ENCODE results near the gene DDAH1. TPM values are rescaled to one million over a fixed set of nuclear protein-coding genes. Genes with fewer than 3 reads are reported as not detected.
A peak's percentile ranks its signal among the peaks of the same experiment; 100 is the strongest.

The DDAH1 gene
- total RNA-seq, 1 donor, result 89.0 TPM

- peak; percentile 91 for DNase-seq (ENCODE audit: insufficient read length, low spot score, missing footprints)
- H3K27me3 ChIP-seq (ENCODE audit: insufficient read depth, low read length), result no peaks in the 10 kb centered on the region
- no peaks in the 10 kb centered on the region for H4K20me1 ChIP-seq (ENCODE audit: insufficient read depth, low read length)
- peaks cover 86% of the 10 kb centered on the region for H3K4me1 ChIP-seq (ENCODE audit: insufficient read depth, low read length)
- peaks cover 17% of the 10 kb centered on the region for H3K36me3 ChIP-seq (ENCODE audit: insufficient read depth, low read length)
- no peak overlapping the region for H3K4me3 ChIP-seq (ENCODE audit: insufficient read depth, low read length)
- H3K27ac ChIP-seq (ENCODE audit: low read depth, low read length), result peak overlapping the region; percentile 99
- no peak overlapping the region for H2AFZ ChIP-seq (ENCODE audit: low read length)
- TF ChIP-seq, protein P1, sequence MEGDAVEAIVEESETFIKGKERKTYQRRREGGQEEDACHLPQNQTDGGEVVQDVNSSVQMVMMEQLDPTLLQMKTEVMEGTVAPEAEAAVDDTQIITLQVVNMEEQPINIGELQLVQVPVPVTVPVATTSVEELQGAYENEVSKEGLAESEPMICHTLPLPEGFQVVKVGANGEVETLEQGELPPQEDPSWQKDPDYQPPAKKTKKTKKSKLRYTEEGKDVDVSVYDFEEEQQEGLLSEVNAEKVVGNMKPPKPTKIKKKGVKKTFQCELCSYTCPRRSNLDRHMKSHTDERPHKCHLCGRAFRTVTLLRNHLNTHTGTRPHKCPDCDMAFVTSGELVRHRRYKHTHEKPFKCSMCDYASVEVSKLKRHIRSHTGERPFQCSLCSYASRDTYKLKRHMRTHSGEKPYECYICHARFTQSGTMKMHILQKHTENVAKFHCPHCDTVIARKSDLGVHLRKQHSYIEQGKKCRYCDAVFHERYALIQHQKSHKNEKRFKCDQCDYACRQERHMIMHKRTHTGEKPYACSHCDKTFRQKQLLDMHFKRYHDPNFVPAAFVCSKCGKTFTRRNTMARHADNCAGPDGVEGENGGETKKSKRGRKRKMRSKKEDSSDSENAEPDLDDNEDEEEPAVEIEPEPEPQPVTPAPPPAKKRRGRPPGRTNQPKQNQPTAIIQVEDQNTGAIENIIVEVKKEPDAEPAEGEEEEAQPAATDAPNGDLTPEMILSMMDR (IDR thresholded peaks at IDR 0.05; ENCODE audit: extremely low read depth, low read depth, low read length), result no peak
- H3K79me2 ChIP-seq (ENCODE audit: insufficient read depth, low read length), result peaks cover 60% of the 10 kb centered on the region
- H3K9me3 ChIP-seq (ENCODE audit: low read depth, low read length), result no peaks in the 10 kb centered on the region
- peak overlapping the region; percentile 31 for H3K4me2 ChIP-seq (ENCODE audit: insufficient read depth, low read length)
Observed at GRCh38 chr1:85328713-85329397, 136.1 kb downstream of the DDAH1 start.

GRCh38 chr1:85327759-85328158 lies 137.2 kb downstream of the DDAH1 start:
- H2AFZ ChIP-seq (ENCODE audit: low read length), result no peak overlapping the region
- H3K9me3 ChIP-seq (ENCODE audit: low read depth, low read length), result no peaks in the 10 kb centered on the region
- H3K79me2 ChIP-seq (ENCODE audit: insufficient read depth, low read length), result peaks cover 51% of the 10 kb centered on the region
- TF ChIP-seq, protein P1 (IDR thresholded peaks at IDR 0.05; ENCODE audit: extremely low read depth, low read depth, low read length), result no peak
- H3K4me3 ChIP-seq (ENCODE audit: insufficient read depth, low read length), result no peak overlapping the region
- peaks cover 25% of the 10 kb centered on the region for H3K36me3 ChIP-seq (ENCODE audit: insufficient read depth, low read length)
- no peak overlapping the region for H3K4me2 ChIP-seq (ENCODE audit: insufficient read depth, low read length)
- H3K27me3 ChIP-seq (ENCODE audit: insufficient read depth, low read length), result no peaks in the 10 kb centered on the region
- H3K27ac ChIP-seq (ENCODE audit: low read depth, low read length), result peak overlapping the region; percentile 99
- H3K4me1 ChIP-seq (ENCODE audit: insufficient read depth, low read length), result peaks cover 90% of the 10 kb centered on the region
- no peak for DNase-seq (ENCODE audit: insufficient read length, low spot score, missing footprints)
- H4K20me1 ChIP-seq (ENCODE audit: insufficient read depth, low read length), result no peaks in the 10 kb centered on the region

DNA sequence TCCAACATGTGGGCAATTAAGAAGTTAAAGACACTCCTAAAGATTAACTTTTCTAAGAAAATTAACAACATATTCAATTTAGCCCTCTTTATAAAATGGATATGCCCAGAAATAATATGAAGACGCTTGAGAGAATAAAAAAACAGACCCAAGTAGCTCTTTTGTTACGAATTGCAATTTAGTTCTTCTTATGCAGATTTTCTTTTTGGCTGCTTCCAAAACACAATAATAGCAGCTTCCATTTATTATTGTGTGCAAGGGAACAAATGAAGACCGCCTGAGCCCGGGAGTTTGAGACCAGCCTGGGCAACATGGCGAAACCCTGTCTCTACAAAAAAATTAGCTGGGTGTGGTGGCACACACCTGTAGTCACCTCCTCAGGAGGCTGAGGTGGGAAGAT lies 138.1 kb downstream of the DDAH1 start:
- TF ChIP-seq, protein P1 (IDR thresholded peaks at IDR 0.05; ENCODE audit: extremely low read depth, low read depth, low read length), result no peak
- no peak for DNase-seq (ENCODE audit: insufficient read length, low spot score, missing footprints)
- Histone ChIP-seq H3K79me2 (ENCODE audit: insufficient read depth, low read length) (peaks cover 42% of the 10 kb centered on the region), H2AFZ (ENCODE audit: low read length) (no peak overlapping the region), H3K4me3 (ENCODE audit: insufficient read depth, low read length) (no peak overlapping the region), H3K4me1 (ENCODE audit: insufficient read depth, low read length) (peaks cover 89% of the 10 kb centered on the region), H3K9me3 (ENCODE audit: low read depth, low read length) (no peaks in the 10 kb centered on the region), H3K27me3 (ENCODE audit: insufficient read depth, low read length) (no peaks in the 10 kb centered on the region), H3K36me3 (ENCODE audit: insufficient read depth, low read length) (peaks cover 32% of the 10 kb centered on the region), H3K4me2 (ENCODE audit: insufficient read depth, low read length) (no peak overlapping the region), H3K27ac (ENCODE audit: low read depth, low read length) (peak overlapping the region; percentile 99), H4K20me1 (ENCODE audit: insufficient read depth, low read length) (no peaks in the 10 kb centered on the region)

- DNase-seq (ENCODE audit: insufficient read length, low spot score, missing footprints), result no peak
- H3K4me2 ChIP-seq (ENCODE audit: insufficient read depth, low read length), result no peak overlapping the region
- H2AFZ ChIP-seq (ENCODE audit: low read length), result no peak overlapping the region
- H4K20me1 ChIP-seq (ENCODE audit: insufficient read depth, low read length), result no peaks in the 10 kb centered on the region
- TF ChIP-seq, protein P1 (IDR thresholded peaks at IDR 0.05; ENCODE audit: extremely low read depth, low read depth, low read length), result no peak
- H3K4me3 ChIP-seq (ENCODE audit: insufficient read depth, low read length), result no peak overlapping the region
- H3K27ac ChIP-seq (ENCODE audit: low read depth, low read length), result peak overlapping the region; percentile 53
- no peaks in the 10 kb centered on the region for H3K27me3 ChIP-seq (ENCODE audit: insufficient read depth, low read length)
- H3K36me3 ChIP-seq (ENCODE audit: insufficient read depth, low read length), result peaks cover 33% of the 10 kb centered on the region
- H3K79me2 ChIP-seq (ENCODE audit: insufficient read depth, low read length), result peaks cover 38% of the 10 kb centered on the region
- H3K4me1 ChIP-seq (ENCODE audit: insufficient read depth, low read length), result peaks cover 89% of the 10 kb centered on the region
- H3K9me3 ChIP-seq (ENCODE audit: low read depth, low read length), result no peaks in the 10 kb centered on the region
Observed at GRCh38 chr1:85326336-85326735, 138.6 kb downstream of the DDAH1 start.

Measured in osteoblast (primary cell).